Middle frontal gyrus (tissue), 1 donor: ENCODE results near the gene SARDH.
"Not testable (repeated sequence)": the region's sequence is repeated elsewhere in the genome, so short reads cannot be mapped to it uniquely, and the experiment has no call there.

Experiments used
- DNase-seq: peaks from one replicate; pipeline ENCODE4 v3.0.0-alpha.2; 2015; ENCODE audit warnings: low spot score; ENCODE audit errors: extremely low spot score

Gene SARDH

DNA sequence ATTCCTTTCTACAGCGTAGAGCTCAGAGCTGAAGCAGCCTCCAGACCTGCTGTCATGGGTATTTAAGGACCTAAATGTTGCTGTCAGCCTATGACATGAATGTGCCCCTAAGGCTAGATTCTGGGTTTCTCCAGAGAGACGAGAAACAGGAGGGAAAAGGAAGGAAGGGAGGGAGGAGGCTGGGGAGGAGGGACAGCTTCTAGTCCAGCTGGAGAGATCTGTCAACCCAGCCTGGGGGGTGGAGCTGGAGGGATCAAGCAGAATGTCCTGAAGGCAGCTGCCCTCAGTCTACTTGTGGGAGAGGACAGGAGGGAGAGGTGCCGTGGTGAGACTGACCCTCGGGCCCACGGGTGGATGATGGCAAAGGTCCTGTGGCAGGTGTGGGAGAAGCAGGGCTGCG, 103.1 kb downstream of the SARDH start:
- no peak for DNase-seq

DNA sequence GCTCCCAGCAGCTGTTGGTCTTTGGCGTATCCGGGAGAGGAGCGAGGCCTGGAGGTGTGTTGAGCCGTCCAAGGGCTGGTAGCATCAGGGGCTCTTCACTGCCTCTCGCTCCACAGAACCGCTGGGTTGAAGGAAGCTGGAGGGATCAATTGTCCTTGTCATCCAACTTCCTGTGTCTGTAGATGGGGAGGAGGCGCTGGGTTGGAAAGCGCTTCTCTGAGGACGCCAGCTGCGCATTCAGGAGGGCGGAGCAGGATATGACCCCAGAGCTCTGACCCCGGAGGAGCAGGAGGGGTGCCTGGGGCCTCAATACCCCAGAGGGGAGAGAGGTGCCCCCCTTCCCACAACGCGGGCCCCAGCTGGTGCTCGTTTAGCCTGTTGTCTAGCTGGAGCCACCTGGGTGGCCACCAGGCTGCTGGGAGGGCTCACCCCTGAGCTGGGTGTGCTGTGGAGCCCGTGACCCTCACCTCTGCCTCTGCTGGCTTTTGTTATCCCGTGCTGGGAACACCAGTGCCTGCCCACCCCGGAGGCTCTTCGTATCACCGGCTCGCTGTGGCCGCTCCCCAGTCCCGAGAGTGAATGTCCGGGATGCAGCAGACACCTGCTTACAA, 104.0 kb downstream of the SARDH start:
- no peak for DNase-seq

DNA sequence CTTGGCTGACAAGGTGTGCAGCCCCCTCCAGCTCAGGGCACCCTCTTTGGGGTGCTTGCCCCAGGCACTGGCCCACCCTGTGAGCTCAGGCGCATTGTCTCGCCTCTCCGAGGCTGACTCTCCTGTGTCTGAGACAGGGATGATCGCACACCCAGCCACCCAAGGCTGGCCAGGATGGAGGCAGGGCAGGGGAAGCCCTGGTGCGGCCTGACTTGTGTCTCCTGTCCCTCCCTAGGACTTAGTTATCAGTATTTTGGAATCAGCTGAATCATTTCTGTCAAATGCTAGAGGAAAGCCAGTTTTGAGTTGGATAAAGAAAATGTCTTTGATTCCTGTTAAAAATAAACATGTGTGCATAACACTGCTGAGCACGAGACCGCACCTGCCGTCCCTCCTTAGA, 104.5 kb downstream of the SARDH start:
- DNase-seq, result no peak

DNA sequence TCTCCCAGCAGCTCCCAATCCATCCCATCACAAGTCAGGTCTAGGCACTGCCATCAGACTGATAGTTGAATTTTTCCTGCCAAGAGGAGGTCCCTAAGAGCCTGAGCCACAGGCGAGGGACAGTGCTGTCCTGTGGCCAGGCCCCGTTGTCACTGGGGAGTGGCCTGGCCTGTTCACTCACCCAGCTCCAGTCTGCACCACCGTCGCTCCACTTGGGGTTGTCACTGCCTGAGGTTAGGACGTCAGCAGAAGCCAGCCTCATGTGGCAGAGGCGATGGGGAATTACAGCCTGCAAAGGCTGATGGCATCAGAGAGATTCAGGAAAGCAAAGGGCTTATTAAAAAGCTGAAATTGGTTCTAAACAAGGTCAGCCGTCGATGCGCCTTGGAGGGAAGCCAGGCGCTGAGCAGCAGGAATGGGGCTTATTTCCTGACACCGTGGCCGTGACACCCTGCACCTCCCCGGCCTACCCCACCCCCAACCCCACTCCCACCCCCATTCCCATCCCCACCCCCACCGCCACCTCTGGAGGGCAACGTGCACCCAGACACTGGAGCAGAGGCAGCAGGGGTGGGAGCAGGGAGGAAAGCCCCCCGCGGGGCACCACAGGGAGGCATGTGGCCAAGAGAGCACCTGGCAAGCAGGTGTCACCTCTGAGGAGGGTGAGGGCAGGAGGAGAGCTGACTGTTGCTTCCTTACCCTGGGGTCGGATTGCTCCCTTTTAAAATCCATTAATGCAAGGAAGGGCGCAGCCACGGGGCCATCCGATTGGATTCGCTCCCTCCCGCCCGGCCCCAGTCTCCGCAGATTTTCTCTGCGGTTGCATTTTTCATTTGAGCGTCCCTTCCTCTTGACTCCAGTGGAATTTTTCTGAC, 105.1 kb downstream of the SARDH start:
- DNase-seq, result no peak

DNA sequence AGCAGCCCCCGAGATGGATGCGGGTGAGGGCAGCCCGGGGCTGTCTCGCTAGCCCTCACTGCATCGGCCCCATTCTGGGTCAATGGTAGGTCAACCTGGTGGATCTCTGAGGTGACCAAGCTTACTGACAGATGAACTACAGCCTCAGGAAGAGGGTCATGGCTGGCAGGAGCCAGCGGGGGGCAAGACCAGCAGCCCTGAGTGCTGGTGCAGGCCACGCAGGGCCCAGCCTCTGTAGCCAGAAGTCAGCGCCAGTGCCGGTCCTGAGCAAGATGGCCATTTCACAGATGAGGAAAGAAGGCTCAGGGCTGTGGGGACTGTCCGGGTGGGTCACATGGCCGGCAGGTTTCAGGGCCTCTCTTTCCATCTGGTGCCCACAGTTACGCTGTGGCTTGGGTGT, 107.0 kb downstream of the SARDH start:
- DNase-seq, result no peak

DNA sequence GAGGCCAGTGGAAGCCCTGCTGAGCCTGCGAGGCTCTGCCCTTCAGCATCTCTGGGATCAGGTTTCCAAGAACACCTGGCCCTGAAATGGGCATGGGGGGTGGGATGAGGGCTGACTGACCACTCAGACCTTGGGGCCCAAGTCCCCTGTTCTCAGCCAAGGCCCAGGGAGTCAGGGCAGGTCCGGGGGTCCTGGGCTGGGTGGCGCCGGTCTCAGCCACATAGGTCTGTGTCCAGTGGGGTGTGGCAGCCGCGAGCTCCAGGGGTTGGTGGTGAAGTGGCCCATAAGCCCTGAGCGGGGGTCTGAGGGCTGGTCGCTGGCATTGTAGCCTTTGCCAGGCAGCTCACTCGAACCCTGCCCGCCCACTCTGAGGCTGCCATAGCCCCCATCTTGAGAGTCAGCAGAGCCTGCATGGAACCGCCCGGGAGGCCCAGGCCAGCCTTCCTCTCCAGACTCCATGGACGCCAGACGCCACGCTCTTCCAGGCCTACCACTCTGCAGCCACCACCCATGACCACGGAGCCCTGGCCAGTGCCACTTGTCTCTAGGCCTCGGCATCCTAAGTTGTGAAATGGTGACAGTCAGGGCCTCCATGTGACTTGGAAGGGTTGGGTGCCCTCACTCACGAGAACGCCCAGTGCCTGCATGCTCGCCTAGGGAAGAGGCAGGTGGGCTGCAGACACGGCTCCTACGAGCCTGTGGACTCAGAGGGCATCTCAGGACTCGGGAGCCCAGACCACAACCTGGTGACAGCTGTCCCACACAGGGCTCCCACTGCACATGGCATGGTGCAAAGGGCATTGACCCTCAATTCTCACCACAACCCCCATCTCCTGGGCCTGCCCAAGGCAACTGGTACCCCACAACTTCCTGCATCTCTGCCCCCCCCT, 108.7 kb downstream of the SARDH start:
- no peak for DNase-seq

DNA sequence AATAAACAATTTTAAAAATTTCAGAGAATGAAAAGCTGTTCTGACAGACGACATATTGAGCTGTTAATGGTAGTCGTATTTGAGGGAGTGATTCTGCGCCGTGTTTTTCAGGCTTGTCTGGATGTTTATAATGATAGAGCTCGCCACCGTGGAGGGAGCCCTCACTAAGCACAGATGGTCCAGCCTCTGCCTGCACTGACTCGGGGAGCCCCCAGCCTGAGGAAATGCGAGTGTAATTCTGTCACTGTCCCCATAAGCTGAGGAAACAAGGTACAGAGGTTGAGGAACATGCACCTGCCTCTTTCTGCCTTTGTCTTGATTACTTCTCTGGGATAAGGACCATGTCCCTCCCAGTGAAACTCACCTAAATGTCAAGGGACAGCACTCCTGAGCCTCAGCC, 109.4 kb downstream of the SARDH start:
- no peak for DNase-seq

DNA sequence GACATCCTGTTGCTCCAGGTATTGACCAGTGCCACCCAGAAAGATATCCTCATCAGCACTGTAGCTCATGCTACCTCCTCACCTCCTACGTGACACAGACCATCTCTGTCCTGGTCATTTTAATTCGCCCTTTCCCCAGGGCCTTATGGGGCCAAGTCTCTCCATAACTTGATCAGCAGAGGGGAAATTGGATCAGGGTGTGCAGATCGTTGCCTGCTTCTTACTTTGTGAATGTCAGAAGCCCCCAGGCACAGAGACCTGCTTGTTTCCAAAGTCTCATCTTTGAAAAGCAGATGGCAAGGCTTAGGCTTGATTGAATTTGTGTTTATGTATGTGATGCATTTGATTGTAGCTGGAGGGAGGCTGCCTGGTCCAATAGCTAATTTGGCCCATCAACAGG, 110.8 kb downstream of the SARDH start:
- no peak for DNase-seq

DNA sequence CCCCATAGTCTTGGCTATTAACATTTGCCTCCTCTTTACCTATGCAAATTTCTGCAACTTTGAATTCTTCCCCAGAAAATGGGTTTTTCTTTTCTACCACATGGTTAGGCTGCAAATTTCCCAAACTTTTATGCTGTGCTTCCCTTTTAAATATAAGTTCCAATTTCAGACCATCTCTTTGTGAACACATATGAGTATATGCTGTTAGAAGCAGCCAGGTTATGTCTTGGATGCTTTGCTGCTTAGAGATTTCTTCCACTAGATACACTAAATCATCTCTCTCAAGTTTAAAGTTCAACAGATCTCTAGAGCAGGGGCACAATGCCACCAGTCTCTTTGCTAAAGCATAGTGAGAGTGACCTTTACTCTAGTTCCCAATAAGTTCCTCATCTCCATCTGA, 112.1 kb downstream of the SARDH start:
- DNase-seq, result not testable (repeated sequence)

DNA sequence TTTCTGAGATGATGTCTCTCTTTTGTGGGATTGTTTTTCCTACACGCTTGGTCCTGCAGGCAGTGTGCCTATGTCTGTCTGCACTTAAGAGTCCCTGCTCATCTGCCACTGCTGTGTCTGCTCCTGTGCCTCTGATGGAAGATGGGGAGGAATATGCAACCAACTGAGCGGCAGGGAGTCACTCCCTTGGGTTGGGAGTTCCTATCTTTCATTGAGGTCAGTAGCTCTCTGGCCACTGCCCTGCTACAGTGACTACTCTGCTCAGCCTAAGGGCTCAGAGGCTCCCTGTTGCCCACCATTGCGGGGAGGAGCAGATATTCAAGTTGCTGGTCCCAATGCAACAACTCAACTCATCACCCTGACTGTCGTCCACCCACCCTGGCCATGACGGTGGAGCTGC, 115.6 kb downstream of the SARDH start:
- no peak for DNase-seq

DNA sequence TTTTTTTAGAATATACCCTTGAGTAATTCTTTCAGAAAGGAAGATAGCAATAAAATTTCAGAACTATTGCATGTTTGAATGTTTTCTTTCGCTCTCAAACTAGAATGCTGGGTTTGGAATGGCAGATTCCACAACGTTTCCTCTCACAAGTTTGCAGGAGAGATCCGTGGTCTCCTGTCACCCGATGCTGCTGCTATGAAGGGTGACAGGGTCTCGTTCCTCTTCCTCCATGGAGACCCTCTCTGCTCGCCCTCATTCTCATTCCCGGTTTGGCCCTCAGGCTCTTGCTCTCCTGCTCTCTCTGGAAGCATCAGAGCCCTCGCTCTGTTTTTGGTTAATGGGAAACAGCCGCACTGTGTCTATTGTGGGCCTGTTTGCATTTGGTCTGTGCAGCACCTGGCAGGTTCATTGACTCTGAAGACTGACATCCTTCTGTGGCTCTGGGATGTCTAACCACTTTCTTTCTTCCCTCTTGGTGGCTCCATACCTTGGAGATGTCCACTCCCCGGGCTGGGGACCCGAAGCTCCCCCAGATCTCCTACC, 116.4 kb downstream of the SARDH start:
- no peak for DNase-seq

DNA sequence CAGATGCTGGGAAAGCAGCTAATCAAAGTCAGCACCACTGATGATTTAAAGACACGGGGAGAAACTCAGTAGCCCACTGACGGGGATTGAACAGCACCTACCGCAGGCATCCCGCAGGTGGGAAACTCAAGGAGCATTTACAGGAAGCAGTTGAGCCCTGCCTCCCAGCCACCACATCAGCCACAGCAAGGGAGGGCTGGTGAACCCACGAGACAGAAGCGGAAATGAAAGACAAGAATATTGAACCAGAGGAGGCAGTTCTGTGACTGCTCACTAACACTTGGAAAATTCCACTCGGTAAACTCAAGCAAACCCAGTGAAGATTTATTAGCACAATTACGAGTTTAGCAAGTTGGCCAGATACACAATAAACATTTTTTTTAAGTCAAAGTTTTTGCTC, 118.4 kb downstream of the SARDH start:
- DNase-seq, result no peak

DNA sequence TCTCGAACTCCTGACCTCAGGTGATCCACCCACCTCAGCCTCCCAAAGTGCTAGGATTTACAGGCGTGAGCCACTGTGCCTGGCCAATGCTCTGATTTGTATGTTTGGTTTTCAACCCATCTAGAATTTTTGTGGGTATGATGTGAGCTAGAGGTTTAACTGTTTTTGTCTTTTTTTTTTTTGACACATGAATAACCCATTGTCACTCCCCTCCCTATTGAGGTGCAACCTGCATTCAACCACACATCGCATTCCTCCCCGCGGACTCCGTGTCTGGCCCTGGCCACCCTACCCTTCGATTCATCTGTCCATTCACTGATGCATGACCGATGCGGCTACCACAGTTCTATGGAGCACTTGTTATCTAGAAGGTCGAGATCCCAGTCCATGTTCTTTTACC, 119.4 kb downstream of the SARDH start:
- no peak for DNase-seq

DNA sequence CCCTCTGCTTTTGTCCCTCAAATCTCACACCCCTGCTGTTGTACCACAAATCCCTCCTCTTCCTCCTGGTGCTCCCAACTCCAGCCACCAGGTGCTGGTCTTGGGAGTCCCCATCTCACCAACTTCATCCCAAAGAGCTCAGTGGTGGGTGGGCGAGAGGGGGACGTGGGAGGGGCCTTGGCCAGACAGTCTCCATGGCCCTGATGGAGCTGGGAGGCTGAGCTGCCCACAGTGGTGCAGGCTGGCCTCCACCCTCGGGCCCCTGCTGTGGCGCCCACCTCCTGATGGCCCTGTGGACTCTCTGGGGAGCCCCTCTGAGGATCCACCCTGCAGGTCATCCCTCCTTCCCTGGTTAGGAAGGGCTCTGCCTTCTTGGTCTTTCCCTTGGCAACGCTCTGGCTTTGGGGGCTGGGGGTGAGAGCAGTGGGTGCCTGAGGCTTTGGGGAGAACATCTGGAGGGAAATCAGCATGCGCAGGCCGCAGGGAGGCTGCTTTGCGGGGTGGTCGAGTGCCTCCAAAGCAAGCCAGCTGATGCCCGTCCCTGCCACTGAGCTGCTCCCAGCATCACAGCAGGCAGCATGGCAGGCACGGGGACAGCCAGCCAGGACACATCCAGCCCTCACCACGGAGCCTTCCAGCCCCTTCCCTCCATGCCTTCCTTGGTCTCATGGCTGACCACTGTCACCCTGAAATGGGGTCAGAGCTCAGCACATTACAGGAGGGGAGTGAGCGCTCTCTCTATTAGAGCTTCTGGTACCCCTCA, 121.3 kb downstream of the SARDH start:
- no peak for DNase-seq

DNA sequence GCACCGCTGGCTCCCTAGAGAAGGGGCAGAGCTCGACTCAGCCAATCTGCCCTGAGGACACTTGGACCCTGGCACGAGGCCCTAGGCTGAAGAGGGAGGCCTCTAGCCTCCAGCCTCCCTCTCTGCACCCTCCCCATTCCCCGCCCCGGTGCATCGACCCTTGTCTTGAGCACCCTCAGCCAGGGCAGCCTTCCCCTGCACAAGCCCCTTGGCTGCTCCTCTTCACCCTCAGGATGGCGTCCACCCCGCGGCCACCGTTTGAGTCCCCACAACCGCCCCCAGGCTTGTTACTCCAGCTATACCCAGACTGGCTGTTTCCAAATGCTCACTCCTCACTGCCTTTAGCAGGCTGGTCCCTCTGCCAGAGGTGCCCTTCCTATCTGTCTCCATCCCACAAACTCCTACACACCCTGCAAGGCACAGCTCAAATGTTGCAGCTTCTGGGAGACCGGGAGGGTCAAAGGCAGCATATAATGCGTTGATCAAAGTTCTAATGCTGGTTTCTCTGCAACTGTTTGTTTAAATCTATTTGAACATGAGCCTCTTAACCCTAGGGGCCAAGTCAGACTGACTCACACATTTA, 122.5 kb downstream of the SARDH start:
- DNase-seq, result no peak

DNA sequence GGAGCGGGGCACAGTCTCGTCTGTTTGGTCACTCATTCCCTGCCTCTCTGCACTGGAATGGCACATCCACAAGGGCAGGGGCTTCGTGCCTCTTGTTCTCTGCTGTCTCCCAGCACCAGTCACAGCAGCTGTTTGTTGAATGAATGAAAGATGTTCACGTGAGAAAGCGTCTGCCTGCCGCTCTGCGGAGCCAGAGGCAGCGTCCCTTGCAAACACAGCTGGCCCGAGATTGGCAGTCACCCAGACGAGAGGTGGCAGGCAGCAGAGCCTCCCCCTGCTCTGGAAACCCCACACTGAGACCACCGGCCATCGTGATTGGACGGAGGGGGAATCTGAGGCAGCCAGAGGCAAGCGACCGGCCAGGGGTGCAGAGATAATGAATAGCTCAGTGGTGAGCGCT, 123.0 kb downstream of the SARDH start:
- DNase-seq, result no peak

DNA sequence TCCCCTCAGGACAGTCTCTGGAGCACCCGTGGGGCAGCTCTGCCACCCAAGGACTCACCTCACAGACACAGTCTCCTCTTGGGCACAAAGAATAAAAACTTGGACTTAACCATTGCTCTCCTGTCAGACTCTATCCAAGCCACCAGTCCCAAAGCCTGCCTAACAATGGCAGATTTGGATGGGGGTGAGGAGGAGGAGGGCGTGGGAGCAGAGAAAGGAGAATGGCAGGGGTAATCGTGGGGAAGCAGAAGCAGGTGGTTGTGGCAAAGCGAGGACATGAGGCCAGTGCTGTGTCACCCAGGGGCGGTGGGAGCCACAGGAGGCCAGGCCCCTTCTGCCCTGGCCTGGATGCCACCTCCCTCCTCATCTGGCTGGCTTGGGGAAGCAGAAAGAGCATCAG, 123.5 kb downstream of the SARDH start:
- no peak for DNase-seq

DNA sequence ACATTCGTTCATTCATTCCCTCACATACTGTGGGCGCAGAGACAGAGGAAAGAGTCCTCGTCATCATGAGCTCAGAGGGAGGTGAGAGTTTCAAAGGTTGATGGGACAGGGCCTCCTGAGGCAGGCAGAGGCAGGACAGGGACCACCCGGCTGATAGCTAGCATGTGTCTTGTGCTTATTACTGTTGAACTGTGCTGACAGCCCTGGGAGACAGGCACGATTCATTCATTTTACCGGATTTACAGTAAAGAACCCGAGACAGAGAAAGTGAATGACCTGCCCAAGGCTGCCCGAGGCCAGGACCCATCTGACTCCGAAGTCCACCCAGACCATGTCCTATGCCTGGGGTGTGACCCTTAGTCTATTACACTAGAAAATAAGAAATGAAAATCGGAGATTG, 124.1 kb downstream of the SARDH start:
- DNase-seq, result no peak
